ENCODE results near the gene RABGAP1. TPM values are rescaled to one million over a fixed set of nuclear protein-coding genes. Genes with fewer than 3 reads are reported as not detected.
"Not testable (repeated sequence)": the region's sequence is repeated elsewhere in the genome, so short reads cannot be mapped to it uniquely, and the experiment has no call there.

Gene RABGAP1
- total RNA-seq, 2 experiments from 2014 or later: 16.8 to 46.6 TPM

DNA sequence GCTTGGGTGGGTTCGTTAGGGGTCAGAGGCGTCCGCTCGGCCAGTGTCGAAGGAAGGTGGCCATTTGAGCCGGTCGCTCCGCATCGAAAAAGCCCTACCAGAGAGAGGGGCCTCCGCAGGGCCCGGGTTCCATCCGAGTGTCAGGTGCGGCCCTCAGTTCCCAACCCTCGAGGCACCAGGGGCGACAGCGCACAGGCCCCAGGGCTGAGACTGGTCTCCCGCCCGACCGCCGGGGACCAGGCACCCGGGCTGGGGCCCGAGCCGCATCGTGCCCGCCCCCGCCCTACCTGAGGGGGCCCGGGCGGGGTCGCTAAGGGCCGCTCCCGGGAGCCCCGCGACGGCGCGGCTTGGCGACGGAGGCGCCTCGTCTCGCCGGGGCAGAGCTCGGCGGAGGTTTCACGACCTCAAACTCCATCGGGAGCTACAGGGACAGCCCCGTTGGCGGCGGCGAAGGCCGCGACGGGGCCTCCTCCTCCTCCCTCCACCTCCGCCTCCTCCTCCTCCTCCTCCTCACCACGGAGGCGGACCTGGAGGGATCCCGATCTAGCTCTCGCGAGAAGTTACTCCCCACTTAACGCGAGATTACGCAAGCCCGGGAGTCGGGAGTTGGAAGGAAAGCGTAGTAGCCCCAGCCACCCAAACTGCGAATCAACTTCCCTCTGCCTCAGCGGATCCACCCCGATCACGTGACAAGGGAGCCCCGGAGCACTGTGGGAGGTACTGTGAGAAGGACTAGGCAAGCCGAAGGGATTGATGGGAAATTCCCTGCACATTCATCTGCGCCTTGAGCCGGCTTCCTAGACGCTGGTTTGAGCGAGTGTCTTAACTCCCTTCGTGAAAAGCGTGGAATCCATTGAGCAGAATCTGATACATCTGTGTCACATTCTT, 35.8 kb upstream of the RABGAP1 start, which contains the start of gene RC3H2:
Gene RC3H2, minus strand, starts transcription at position 537 of the 888 bp plus-strand sequence. CDS start 7,850 bp downstream, outside the sequence.
- Histone ChIP-seq H3K4me1 (ENCODE audit: insufficient read depth, low read length, poor library complexity, severe bottlenecking) (peaks cover 35% of the 10 kb centered on the region), H3K36me3 (ENCODE audit: insufficient read depth, low read length) (peaks cover 26% of the 10 kb centered on the region; the same call in 1 of the 2 replicates), H3K79me2 (ENCODE audit: insufficient read depth, low read depth, low read length) (peaks cover 67% of the 10 kb centered on the region), H3K4me3 (ENCODE audit: low read depth, low read length, poor library complexity, severe bottlenecking) (peak within 1 kb of the TSS; percentile 82), H4K20me1 (ENCODE audit: insufficient read depth, low read length) (peaks cover 11% of the 10 kb centered on the region; the same call in 1 of the 2 replicates), H3K9me2 (ENCODE audit: insufficient read depth, low read length) (no peaks in the 10 kb centered on the region), H3K27ac (ENCODE audit: low read depth, low read length, poor library complexity, severe bottlenecking) (peak within 1 kb of the TSS; percentile 75), H2AFZ (ENCODE audit: low read length) (peak within 1 kb of the TSS; percentile 92), H3K4me2 (ENCODE audit: low read length) (peak within 1 kb of the TSS; percentile 92), H3K9me3 (ENCODE audit: low read length) (no peaks in the 10 kb centered on the region)
- peak; percentile 100 for DNase-seq (ENCODE audit: low spot score)
- ChIA-PET CTCF (ENCODE audit: unreplicated experiment) (no interaction called here), POLR2A (interaction anchor here (0.6 to 4.5 kb wide), 11 partner anchors 8 to 1641 kb away, joined by 3 to 30 read pairs (median 5); partner anchors contain the start of genes PDCL, RABGAP1, ZBTB26 and ZBTB6)
- TF ChIP-seq, protein P1, sequence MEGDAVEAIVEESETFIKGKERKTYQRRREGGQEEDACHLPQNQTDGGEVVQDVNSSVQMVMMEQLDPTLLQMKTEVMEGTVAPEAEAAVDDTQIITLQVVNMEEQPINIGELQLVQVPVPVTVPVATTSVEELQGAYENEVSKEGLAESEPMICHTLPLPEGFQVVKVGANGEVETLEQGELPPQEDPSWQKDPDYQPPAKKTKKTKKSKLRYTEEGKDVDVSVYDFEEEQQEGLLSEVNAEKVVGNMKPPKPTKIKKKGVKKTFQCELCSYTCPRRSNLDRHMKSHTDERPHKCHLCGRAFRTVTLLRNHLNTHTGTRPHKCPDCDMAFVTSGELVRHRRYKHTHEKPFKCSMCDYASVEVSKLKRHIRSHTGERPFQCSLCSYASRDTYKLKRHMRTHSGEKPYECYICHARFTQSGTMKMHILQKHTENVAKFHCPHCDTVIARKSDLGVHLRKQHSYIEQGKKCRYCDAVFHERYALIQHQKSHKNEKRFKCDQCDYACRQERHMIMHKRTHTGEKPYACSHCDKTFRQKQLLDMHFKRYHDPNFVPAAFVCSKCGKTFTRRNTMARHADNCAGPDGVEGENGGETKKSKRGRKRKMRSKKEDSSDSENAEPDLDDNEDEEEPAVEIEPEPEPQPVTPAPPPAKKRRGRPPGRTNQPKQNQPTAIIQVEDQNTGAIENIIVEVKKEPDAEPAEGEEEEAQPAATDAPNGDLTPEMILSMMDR (conservative IDR thresholded peaks at IDR 0.05; ENCODE audit: low read length): no peak
- no peak for TF ChIP-seq EZH2phosphoT487 (IDR thresholded peaks at IDR 0.05; ENCODE audit: borderline replicate concordance, low read depth, low read length)
- BruUV-seq (replicated peaks): no TSS peak
- intact Hi-C loops (cut with micrococcal nuclease; ENCODE audit: unreplicated experiment): loop anchor here (1.0 to 10.0 kb wide), 4 partner anchors 36 to 440 kb away; partner anchors contain the start of gene RABGAP1

DNA sequence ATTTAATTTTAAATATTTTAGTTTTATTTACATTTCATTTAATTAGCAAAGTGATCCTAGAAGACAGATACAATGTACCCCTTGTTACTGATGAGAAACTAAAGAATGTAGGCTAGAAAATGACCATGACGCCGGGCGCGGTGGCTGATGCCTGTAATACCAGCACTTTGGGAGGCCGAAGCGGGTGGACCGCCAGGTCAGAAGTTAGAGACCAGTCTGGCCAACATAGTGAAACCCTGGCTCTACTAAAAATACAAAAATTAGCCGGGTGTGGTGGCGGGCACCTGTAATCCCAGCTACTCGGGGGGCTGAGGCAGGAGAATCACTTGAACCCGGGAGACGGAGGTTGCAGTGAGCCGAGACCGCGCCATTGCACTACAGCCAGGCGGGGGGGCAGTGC, 34.7 kb upstream of the RABGAP1 start:
- peaks cover 11% of the 10 kb centered on the region; the same call in 1 of the 2 replicates for H4K20me1 ChIP-seq (ENCODE audit: insufficient read depth, low read length)
- H3K9me2 ChIP-seq (ENCODE audit: insufficient read depth, low read length); H3K4me2 ChIP-seq (ENCODE audit: low read length); H3K4me3 ChIP-seq (ENCODE audit: low read depth, low read length, poor library complexity, severe bottlenecking); H2AFZ ChIP-seq (ENCODE audit: low read length); CTCF ChIA-PET (ENCODE audit: unreplicated experiment); H3K27ac ChIP-seq (ENCODE audit: low read depth, low read length, poor library complexity, severe bottlenecking); H3K9me3 ChIP-seq (ENCODE audit: low read length); BruUV-seq (replicated peaks); DNase-seq (ENCODE audit: low spot score): not testable (repeated sequence)
- peaks cover 67% of the 10 kb centered on the region for H3K79me2 ChIP-seq (ENCODE audit: insufficient read depth, low read depth, low read length)
- H3K4me1 ChIP-seq (ENCODE audit: insufficient read depth, low read length, poor library complexity, severe bottlenecking): peaks cover 33% of the 10 kb centered on the region
- POLR2A ChIA-PET: interaction anchor here (1.1 to 4.5 kb wide), 4 partner anchors 9 to 78 kb away, joined by 4 to 29 read pairs (median 6); partner anchors contain the start of genes PDCL and ZBTB26
- intact Hi-C loops (cut with micrococcal nuclease; ENCODE audit: unreplicated experiment): loop anchor here (10.0 kb wide), 1 partner anchor 439 kb away; no protein-coding TSS in a partner anchor
- peaks cover 37% of the 10 kb centered on the region for H3K36me3 ChIP-seq (ENCODE audit: insufficient read depth, low read length)

DNA sequence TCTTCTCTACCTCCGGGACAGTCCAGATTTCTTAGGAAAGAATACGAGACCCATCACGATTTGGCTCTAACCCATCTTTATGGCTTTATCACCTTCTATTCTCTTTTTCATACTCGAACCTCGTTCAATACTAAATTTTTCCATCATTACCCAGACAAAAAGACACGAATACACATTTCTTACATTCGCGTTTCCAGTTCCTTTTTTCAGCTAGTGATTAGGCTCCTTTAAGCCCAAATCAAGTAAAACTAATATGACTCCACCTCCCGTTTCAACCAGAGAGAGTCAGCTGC, 28.2 kb upstream of the RABGAP1 start:
- TF ChIP-seq, protein P1 (conservative IDR thresholded peaks at IDR 0.05; ENCODE audit: low read length): peak; percentile 53; the same call in 1 of the 2 replicates
- no peak for TF ChIP-seq EZH2phosphoT487 (IDR thresholded peaks at IDR 0.05; ENCODE audit: borderline replicate concordance, low read depth, low read length)
- no TSS peak for BruUV-seq (replicated peaks)
- no peak for DNase-seq (ENCODE audit: low spot score)
- Histone ChIP-seq H4K20me1 (ENCODE audit: insufficient read depth, low read length) (no peaks in the 10 kb centered on the region), H3K4me1 (ENCODE audit: insufficient read depth, low read length, poor library complexity, severe bottlenecking) (peaks cover 24% of the 10 kb centered on the region), H3K9me2 (ENCODE audit: insufficient read depth, low read length) (no peaks in the 10 kb centered on the region), H3K4me2 (ENCODE audit: low read length) (peak overlapping the region; percentile 83), H3K27ac (ENCODE audit: low read depth, low read length, poor library complexity, severe bottlenecking) (peak overlapping the region; percentile 88), H3K79me2 (ENCODE audit: insufficient read depth, low read depth, low read length) (peaks cover 45% of the 10 kb centered on the region), H3K4me3 (ENCODE audit: low read depth, low read length, poor library complexity, severe bottlenecking) (peak overlapping the region; percentile 76), H3K36me3 (ENCODE audit: insufficient read depth, low read length) (peaks cover 39% of the 10 kb centered on the region), H2AFZ (ENCODE audit: low read length) (peak overlapping the region; percentile 45; the same call in 1 of the 2 replicates), H3K9me3 (ENCODE audit: low read length) (no peaks in the 10 kb centered on the region)
- ChIA-PET CTCF (ENCODE audit: unreplicated experiment) (no interaction called here), POLR2A (interaction anchor here (0.5 to 4.1 kb wide), 16 partner anchors 7 to 795 kb away, joined by 3 to 29 read pairs (median 5); partner anchors contain the start of genes MRRF, RABGAP1, RBM18 and RC3H2)
- intact Hi-C loops (cut with micrococcal nuclease; ENCODE audit: unreplicated experiment): no loop called here
